Epidermal melanocyte (primary cell): ENCODE results near the gene PLA2G4E.

Source experiments
- DNase-seq: peaks from one replicate; pipeline ENCODE4 v3.0.0; 2011; ENCODE audit warnings: low spot score; ENCODE audit not compliant: insufficient read length

PLA2G4E gene

GRCh38 chr15:41936155-41936554, 84.7 kb downstream of the PLA2G4E start:
- DNase-seq: no peak

- DNase-seq: no peak
Measured at GRCh38 chr15:41935566-41936020, 85.2 kb downstream of the PLA2G4E start.

- no peak for DNase-seq
Measured at GRCh38 chr15:41934843-41935242, 86.0 kb downstream of the PLA2G4E start.

GRCh38 chr15:41933771-41934170, 87.1 kb downstream of the PLA2G4E start:
- DNase-seq: no peak

- DNase-seq: no peak
Measured at GRCh38 chr15:41933326-41933725, 87.5 kb downstream of the PLA2G4E start.

- no peak for DNase-seq
Measured at GRCh38 chr15:41932511-41933289, 88.1 kb downstream of the PLA2G4E start.

GRCh38 chr15:41932101-41932500, 88.7 kb downstream of the PLA2G4E start:
- no peak for DNase-seq
